DMS153 treated with DMSO at 0.1 percent for 48 hours (cell line): ENCODE data around the gene ZDHHC24.

Experiments used
- DNase-seq: peaks from one replicate; lab custom pipeline; 2025; ENCODE audit not compliant: unreplicated experiment; lab: John Stamatoyannopoulos, UW

ZDHHC24 gene

DNA sequence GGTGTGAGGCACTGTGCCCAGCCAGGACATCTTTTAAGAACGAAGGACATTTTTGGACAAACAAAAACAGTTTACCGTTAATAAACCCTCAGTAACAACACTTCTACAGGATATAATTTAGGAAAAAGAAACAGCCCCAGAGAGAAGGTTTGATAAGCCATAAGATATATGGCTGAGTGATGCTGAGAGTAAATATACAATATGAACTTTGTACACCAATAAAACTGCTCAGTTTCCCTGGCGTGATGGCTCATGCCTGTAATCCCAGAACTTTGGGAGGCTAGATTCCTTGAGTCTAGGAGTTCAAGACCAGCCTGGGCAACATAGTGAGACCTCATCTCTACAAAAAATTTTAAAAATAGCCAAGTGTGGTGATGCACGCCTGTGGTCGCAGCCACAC lies 47.3 kb downstream of the ZDHHC24 start:
- no peak for DNase-seq

DNA sequence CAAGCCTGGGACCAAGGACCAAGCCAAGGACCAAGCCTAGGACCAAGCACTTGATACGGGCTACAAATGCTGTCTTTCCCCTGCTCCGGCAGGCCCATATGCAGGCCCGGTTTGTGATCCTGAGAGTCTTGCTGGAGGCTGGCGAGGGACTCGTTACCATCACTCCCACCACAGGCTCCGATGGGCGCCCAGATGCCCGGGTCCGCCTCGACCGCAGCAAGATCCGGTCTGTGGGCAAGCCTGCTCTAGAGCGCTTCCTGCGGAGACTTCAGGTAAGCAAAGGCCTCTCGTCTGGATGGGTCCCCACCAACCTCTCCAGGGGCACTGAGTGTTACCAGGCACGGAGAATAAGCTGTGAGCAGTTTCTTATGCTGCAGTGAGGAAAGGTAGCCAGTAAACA lies 48.6 kb downstream of the ZDHHC24 start:
- DNase-seq: no peak

DNA sequence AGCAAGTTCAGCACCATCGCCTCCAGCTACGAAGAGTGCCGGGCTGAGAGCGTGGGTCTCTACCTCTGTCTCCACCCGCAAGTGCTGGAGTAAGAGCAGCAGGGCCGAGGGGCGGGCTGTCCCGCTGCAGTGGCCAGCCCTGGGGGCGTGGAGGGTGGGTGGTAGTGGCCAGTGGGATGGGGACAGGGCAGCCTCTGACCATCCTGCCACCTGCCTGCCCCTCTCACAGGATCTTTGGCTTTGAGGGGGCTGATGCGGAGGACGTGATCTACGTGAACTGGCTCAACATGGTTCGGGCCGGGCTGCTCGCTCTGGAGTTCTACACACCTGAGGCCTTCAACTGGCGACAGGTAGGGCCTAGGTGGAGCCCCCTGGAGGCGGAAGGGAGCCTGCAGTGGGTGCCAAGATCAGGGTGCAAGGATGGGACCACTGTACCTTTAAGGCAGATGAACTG lies 50.4 kb downstream of the ZDHHC24 start:
- DNase-seq: no peak

DNA sequence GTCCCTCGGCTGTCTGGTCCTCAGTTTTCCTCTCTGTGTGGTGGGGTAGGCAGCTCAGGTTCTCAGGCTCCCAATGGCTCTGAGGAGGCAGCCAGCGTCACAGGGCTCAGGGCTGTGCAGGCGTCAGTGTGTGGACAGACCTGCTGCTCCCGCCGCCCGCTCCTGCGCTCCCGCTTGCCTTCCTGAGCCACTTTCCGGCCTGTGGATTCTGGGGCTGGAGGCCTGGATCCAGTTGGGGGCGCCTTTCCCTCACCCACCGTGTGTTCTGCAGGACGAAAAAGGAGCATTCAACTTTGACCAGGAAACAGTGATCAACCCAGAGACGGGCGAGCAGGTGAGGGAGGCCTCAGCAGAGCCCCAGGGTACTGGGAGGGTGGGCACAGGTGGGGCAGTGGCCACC lies 50.9 kb downstream of the ZDHHC24 start:
- DNase-seq: no peak

DNA sequence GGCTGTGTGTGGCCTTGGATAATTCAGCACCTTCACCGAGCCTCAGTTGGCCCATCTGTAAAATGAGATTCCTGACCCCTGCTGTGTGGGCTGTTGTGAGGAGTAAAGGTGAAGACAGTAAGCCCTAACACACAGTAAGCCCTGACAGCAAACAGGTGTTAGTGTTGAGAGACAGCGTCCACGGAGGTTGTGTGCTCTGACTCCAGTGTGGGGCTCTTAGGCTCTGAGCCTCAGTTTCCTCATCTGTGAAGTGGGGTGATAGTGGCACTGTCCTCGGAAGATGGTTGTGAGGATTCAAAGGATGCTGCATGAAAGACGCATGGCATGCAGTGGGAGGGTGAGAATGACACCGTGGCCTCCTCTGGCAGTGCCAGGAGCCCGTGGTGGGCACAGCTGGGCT lies 51.4 kb downstream of the ZDHHC24 start:
- DNase-seq: no peak

DNA sequence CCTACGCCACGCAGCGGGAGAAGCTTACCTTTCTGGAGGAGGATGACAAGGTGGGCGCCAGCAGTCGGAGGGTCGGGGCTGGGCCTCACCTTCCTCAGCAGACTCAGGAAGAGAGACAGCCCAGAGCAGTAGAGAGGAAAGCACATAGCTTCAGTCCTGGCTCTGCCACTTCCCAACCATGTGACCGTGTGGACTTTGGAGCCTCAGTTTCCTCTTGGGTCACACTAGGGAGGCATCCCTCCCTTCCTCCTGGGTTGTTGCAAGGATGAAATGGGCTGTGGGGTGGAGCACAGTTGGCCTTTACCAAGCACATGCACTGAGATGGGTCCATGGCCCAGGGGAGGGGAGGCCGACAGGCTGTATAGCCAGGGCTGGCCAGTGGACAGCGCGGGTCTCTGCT lies 52.7 kb downstream of the ZDHHC24 start:
- DNase-seq: no peak

DNA sequence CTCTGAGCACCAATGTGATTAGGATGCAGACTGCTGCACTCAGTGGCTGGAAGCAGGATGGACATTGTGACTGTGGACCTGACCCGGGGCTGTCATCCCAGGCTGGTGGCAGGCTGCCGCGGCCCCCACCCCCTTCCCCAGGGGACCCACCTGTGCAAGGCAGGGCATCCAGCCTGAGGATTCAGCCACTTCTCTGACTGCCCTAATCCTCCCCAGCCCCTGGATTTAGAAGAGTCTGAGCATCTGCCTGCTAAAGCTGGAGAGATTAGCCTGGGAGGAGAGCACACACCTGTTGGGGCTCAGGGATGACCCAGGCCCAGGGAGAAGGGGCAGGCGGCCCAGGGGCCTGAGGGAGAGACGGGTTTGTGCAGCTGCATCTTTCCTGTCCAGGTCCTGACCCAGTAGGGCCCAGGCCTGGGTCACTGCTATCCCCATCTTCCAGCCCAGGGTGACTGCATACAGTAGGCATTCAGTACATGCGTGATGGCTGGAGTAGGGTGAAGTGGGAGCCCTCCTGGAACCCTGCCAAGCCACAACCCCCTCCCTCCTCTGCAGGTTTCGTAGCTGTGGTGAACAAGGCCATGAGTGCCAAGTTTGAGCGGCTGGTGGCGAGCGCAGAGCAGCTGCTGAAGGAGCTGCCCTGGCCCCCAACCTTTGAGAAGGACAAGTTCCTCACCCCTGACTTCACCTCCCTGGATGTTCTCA lies 53.5 kb downstream of the ZDHHC24 start:
- DNase-seq: no peak

DNA sequence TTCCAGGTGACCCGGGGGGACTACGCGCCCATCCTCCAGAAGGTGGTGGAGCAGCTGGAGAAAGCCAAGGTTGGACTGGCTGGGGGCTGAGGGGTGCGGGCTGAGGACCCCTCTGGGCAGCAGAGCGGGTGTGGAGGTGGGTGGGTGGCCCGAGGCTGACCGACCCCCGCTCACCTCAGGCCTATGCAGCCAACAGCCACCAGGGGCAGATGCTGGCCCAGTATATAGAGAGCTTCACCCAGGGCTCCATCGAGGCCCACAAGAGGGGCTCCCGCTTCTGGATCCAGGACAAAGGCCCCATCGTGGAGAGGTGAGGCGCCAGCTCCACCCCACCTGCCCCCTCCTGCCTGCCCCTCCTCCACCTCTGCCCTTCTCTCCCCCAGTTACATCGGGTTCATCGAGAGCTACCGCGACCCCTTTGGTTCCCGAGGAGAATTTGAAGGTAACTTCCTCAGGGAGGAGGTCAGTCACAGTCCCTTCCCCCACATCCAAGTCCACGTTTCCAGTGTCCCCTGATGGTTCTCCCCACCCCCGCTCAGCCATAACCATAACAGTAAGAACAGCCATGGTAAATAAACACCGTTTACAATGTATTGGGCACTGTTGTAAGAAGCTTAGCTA lies 54.4 kb downstream of the ZDHHC24 start:
- DNase-seq: no peak

DNA sequence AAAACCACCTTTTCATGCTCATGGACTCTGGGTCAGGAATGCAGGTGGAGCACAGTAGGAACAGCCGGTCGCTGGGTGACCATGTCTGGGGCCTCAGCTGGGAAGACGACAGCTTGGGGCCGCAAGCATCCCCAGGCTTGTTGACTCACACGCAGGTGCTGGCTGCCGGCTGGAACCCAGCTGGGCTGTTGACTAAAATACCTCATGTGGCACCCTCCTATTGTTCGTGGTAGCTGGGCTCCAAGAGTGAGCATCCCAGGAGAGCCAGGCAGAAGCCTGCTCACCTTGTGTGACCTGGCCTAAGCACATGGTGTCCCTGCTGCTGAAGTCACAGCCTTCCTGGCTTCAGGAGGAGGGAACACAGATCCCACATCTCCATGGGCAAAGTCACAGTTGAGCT lies 56.2 kb downstream of the ZDHHC24 start:
- DNase-seq: peak; percentile 47

DNA sequence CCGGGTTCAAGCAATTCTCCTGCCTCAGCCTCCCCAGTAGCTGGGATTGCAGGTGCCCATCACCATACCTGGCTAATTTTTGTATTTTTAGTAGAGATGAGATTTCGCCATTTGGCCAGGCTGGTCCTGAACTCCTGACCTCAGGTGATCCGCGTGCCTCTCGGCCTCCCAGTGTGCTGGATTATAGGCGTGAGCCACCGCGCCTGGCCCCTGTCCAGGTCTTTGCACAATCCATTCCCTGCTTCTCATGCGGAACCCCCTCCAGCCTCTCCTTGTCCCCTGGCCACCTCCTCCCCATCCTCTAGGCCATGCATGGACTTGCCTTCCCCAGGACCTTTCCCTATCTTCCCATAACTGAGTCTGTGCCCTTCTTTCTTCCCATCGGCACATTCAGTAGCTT lies 56.9 kb downstream of the ZDHHC24 start:
- DNase-seq: no peak

DNA sequence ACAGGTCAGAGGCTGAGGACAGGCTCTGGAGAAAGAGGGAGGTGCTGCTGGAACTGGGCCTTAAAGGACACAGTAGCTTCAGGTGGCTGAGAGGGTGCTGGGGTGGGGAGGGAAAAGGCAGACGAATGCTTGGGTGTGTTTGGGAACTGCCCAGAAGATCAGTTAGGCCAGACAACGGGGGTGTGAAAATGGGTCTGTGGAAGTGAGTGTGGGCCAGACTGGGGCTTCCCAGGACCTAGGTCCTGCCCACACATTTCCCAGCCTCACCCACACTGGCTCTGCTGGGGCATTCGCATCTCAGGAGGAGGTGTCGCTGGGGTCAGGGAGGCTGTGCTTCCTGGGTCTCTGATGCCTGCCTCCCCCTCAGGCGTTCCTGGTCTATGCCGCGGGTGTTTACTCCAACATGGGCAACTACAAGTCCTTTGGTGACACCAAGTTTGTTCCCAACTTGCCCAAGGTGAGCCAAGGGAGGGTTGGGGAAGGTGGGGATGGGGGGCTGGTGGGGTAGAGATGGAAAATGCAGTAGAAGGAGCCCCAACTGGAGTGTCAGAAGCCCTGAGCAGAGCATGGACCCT lies 61.0 kb downstream of the ZDHHC24 start:
- no peak for DNase-seq

DNA sequence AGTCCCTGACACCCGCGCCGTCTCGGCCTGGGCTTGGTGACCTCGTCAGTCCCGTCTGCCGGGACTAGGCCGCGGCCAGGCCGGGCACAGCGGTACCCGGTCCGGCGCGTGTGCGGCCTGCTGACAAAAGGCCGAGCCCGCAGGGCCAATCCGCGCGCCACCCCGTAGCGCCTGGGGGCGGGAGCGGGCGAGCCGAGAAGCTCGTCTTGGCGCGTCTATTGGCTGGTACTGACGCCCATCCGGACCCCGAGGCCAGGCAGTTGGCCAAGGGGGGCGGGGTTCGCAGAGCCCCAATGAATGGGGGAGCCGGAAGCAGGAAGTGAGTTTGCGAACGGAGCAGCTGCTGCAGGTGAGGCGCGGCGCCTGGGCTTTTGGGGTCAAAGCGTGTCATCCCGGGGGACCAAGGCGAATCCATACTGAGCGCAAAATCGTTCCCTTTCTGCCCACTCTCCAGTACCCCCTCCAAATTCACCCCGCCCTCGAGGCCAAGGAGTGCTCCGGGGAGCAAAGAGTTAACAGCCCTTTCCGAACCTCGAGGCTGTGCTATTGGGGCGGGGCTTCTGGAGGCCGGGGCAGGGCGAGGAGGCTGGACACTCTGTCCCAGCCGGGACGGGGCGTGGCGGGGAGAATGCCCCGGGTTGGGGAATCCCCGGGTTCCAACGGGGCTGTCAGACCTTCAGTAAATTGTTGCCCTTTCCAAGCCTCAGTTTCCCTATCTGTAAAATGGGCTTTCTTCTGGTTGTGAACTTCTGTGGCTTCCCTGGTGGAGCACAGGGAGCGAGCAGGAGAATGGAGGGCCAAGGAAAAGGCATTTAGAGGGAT lies 65.5 kb downstream of the ZDHHC24 start, which contains the start of gene DPP3:
TSS of gene DPP3 (plus strand) at position 318 of the 822 bp plus-strand sequence. CDS start 1,767 bp downstream, outside the sequence.
- DNase-seq: peak; percentile 98

DNA sequence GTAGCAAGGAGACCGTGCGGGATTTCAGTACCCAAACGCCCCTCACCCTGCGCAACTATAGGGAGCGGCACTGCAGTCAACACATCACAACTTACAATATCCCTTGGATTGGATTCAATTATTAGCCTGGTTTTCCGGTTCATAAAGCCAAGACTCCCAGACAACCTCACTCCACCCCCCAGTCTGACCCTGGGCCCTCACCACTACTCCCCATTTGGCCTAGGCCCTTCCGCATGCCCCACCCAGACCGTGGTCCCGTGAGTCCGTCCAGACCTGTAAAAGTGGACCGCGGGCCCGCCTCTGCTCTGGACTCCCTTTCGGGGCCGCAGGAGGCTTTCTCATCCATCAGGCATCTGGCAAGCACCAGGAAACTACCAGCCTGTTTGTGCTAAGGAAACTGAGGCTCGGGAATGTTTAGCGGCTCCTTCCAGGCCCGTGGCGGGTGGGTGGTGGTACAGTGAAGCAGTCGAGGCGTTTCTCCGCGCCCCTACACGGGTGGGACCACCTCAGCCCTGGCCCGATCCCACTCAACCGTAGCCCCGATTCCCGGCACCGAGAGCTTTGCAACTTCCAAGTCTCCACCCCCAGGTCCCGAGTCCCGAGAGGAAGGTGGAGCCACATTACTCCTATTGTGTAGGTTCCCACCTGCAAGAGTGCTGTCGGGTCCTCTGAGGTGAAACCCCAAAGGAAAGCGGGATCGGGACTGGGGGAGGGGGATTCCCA lies 66.3 kb downstream of the ZDHHC24 start:
- peak; percentile 57 for DNase-seq

DNA sequence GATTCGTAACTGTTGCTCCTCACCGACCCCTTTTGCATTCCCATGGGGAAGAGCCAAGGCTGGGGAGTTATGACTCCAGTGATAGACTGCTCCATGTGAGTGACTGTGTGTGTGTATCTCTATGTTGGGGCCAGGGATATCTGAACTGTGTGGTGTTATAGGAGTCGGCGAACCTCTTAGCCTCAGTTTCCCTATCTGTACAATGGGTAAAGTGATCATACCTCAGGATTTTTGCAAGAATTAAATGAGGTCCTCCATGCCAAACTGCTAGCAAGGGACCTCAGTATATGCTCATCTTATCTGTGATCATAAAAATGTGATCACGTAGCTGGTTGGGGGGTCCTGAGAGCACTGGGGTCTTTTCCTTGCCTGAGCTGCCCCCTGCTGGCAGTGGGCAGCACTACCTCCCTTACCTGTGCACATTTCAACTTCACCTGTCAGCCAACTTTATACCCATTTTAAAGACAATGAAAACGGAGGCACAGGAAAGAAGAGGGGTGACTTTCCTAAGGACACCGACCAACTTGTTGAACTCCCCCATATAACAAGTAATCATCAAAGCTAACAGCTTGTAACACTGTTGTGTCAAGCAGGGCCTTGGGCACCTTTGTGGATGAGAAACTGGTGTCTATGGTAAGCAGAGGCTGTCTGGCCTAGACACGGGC lies 67.0 kb downstream of the ZDHHC24 start:
- DNase-seq: no peak

DNA sequence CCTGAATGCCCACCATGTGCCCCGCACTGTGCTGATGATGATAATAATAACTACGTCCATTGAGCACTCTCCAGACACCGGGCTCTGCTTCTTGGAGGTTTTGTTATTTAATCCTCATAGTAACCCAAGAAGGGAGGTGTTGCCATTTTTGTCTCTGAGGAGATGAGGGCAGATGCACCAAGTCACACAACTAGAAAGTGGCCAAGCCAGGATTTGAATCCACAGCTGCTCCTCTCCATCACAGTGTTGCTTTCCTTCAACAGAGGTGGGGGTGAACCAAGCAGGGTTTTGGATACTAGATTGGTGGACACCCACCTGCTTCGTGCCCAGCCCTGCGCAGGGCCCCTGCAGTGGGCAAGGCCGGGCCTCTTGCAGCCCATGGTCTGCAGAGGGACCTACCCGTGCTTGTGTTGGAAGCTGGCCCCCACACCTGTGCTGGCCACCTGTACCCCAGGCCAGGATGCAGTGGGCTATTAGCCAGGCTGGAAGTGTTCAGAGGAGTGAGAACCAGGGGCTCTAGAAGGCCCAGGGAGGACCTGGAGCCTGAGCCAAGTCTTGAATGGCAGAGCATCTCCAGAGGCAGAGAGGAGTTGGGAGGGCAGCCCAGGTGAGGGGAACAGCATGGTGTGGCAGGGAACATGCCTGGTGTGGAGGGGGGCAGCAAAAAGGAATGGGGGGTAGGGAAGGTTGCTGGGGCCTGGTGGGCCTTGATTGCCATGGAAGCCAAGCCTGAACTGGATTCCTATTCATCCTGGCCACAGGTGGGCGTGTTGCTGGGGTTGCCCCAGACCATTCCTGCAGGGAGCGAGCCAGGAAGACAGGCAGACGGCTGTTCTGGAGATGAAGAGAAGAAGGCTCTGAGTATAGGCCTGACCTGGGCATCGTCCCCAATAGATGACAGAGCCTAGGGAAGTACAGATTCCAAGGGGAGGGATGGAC lies 68.3 kb downstream of the ZDHHC24 start:
- no peak for DNase-seq

DNA sequence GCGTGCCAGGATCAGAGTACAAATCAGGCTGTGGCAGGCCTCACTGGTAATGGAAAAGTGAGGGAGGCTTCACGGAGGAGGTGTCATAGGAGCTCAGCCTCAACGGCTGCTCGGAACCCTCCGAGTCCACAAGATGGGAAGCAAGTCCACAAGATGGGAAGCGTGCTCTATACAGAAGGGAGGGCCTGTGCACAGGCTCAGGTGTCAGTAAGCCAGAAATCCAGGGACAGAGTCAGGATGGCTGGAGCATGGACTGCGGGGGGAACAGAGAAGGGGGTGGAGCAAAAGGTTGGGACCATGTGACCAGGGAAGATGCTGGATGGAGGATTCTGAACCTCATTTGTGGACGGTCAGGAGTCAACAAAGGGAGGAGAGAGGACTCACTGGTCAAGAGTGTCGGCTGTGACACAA lies 69.0 kb downstream of the ZDHHC24 start:
- DNase-seq: no peak

DNA sequence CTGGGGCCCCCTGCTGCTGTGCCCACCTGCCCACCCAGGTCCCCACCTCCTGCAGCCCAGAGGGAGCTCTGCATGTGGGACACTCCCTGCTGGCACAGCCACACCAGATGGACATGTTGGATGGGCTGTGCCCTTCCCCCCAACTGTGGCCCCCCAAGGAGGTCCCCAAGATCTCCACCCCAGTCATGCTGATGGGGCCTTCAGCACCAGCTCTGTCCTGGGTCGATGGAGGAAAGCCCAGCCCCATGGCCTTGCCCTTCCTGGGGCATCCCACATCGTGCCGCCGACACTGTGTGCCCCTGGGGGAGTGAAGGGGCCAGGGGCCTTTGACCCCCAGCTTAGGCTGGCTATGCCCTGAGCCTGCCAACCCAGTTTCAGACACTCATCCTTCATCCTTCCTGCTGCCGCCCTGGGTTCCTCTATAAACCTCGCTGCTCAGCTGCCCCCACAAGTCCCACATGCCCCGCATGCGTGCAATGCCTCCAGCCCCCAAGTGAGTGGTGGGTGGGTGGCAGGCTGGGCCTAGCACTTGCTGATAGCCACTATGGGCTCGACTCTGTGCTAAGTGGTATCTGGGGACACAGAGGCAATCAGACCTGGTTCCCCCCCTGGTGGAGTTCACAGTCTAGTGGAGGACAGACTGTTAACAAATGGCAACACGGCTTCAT lies 69.5 kb downstream of the ZDHHC24 start:
- no peak for DNase-seq

DNA sequence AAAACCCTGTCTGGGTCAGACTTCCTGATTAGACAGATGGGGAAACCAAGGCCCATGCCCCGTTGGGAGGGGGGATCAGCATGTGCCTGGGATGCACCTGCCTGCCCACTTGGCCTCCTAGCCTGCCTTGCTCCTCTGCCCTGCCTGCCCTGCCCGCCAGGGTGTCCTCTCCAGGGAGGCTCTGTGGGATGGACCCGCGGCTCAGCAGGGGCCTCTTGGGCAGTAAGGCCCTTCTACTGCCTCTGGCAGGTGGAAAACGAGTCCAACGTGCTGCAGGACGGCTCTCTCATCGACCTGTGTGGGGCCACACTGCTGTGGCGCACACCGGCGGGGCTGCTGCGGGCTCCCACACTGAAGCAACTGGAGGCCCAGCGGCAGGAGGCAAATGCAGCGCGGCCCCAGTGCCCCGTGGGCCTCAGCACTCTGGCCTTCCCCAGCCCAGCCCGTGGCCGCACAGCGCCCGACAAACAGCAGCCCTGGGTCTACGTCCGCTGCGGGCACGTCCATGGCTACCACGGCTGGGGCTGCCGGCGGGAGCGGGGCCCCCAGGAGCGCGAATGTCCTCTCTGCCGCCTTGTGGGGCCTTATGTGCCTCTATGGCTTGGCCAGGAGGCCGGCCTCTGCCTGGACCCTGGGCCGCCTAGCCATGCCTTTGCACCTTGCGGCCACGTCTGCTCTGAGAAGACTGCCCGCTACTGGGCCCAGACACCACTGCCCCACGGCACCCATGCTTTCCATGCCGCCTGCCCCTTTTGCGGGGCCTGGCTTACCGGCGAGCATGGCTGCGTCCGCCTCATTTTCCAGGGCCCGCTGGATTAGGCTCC lies 70.3 kb downstream of the ZDHHC24 start:
- DNase-seq: no peak
